Adrenal gland (tissue), 12 donors: ENCODE measurements around the gene EXOC6B. TPM values are rescaled to one million over a fixed set of nuclear protein-coding genes. Genes with fewer than 3 reads are reported as not detected.

ENCODE experiments used
- DNase-seq, 7 donors: peaks; one replicate each; pipeline ENCODE4 v3.0.0-alpha.2; 2019 to 2020
- H3K27ac ChIP-seq, 5 donors: fragments of 200-600 bp; sonication (generic) in 4 of 5; 1 replicate in 3 of 5; 2 replicates in 2 of 5; pipeline versions ENCODE4 v1.5.1 to v1.8.0; 2016 to 2020; ENCODE audit warnings: mild to moderate bottlenecking in 1 of 5
- H3K27me3 ChIP-seq: fragments of 200-600 bp; 2 replicates; pipeline ENCODE4 v1.8.0; 2021
- H3K36me3 ChIP-seq, 2 donors: fragments of 200-600 bp; replicated peaks in 1 of 2; 1 replicate in 1 of 2; 2 replicates in 1 of 2; pipeline versions ENCODE4 v1.5.1 to v1.8.0; 2018 to 2022
- H3K4me1 ChIP-seq, 2 donors: fragments of 200-600 bp; replicated peaks in 1 of 2; 1 replicate in 1 of 2; 2 replicates in 1 of 2; pipeline versions ENCODE4 v1.5.1 to v1.8.0; 2018 to 2021
- H3K4me3 ChIP-seq, 4 donors: fragments of 200-600 bp; sonication (generic) in 3 of 4; one replicate each; pipeline ENCODE4 v1.5.1; 2016 to 2018
- H3K9me3 ChIP-seq, 3 donors: fragments of 200-600 bp; sonication (generic) in 1 of 3; replicated peaks in 1 of 3; 1 replicate in 2 of 3; 2 replicates in 1 of 3; pipeline versions ENCODE4 v1.5.1 to v1.8.0; 2016 to 2021
- CTCF ChIP-seq, 6 experiments: fragments of 450-650 bp in 4 of 6; fragments of 200-600 bp in 2 of 6; sonication (generic) in 1 of 6; IDR thresholded peaks; 1 replicate in 5 of 6; 2 replicates in 1 of 6; pipeline versions ENCODE4 v1.5.1 to v1.8.0; 2016 to 2021; ENCODE audit warnings: antibody characterized with exemption in 6 of 6, mild to moderate bottlenecking in 2 of 6, moderate library complexity in 1 of 6
- POLR2A ChIP-seq, 2 donors: fragments of 450-650 bp; IDR thresholded peaks; one replicate each; pipeline ENCODE4 v1.6.1; 2017; ENCODE audit warnings: antibody characterized with exemption in 2 of 2, mild to moderate bottlenecking in 2 of 2, moderate library complexity in 1 of 2
- WGBS, 4 donors: extraction: QIAGEN DNeasy Blood & Tissue Kit in 2 of 4; methylation state at CpG; one replicate each; pipeline versions ENCODE4 v1.1.5 to v1.1.7; 2013 to 2017; 5-methylcytosine and 5-hydroxymethylcytosine counted together
- intact Hi-C, 2 donors: fragments of 100-400 bp; cut with DNase I; formaldehyde crosslinking; loops; one replicate each; pipeline versions ENCODE4 v1.14.1 to v1.15.0; 2022 to 2023
- polyA plus RNA-seq, 3 donors: library from polyadenylated mRNA; stranded (reverse); fragments of 200-250 nt in 2 of 3; fragments of 350-450 nt in 1 of 3; fragmentation: Illumina TruSeq in 1 of 3; extraction: RNeasy Lipid Tissue Mini Kit (QIAGEN cat#74804) in 1 of 3; gene quantifications; one replicate each; pipeline ENCODE4 v1.2.3, GENCODE V29; 2013 to 2014
- total RNA-seq, 9 donors: library from RNA; depleted of rRNA in 4 of 9; stranded (reverse); fragments of >200 nt in 4 of 9; fragments of 120-200 nt in 1 of 9; fragmentation: NEBNext Ultra II Directional in 1 of 9; extraction: Animal tissue kit (Norgen Biotek cat#: 25700) in 1 of 9; gene quantifications; one replicate each; pipeline versions ENCODE4 v1.1.0 to v1.2.4, GENCODE V29; 2013 to 2023
- donor health status: healthy with polysubstance abuse.
- donor health status: Bipolar disorder and iron deficiency.
- donor health status: DM: yes; HTN: yes; CAD: no.
- donor health status: DM: no; HTN: no; CAD: no.
- donor health status: DM: no; HTN: no; CAD: no.
- donor health status: DM: yes; HTN: yes; CAD: no.

Gene EXOC6B
- total and polyA plus RNA-seq, 12 donors = 6.0 to 92.6 (median 50.6) TPM

GRCh38 chr2:72139874-72140620, 685.8 kb downstream of the EXOC6B start:
- no peak for TF ChIP-seq CTCF (IDR thresholded peaks at IDR 0.05)
- no peak for TF ChIP-seq POLR2A (IDR thresholded peaks at IDR 0.05)

GRCh38 chr2:72139471-72139873, 686.4 kb downstream of the EXOC6B start:
- Histone ChIP-seq H3K27ac (no peak overlapping the region), H3K4me1 (peaks cover under 1 to 12% of the 10 kb centered on the region in 2 donors), H3K9me3 (no peaks in the 10 kb centered on the region), H3K4me3 (no peak overlapping the region), H3K36me3 (no peaks in the 10 kb centered on the region), H3K27me3 (peaks cover 11% of the 10 kb centered on the region)
- intact Hi-C loops = no loop called here
- WGBS, 4 donors = 77 to 96% (median 89%) methylated on average over 3 to 8 of the region's 8 CpGs
- TF ChIP-seq POLR2A (IDR thresholded peaks at IDR 0.05) (no peak), CTCF (IDR thresholded peaks at IDR 0.05) (no peak)
- DNase-seq = peak in 3 of 7 donors; percentile 5 to 8 (median 5)

More at GRCh38 chr2:72139874-72140620, 685.8 kb downstream of the EXOC6B start:
- peak in 3 of 7 donors; percentile 12 to 35 (median 14) for DNase-seq
- no peaks in the 10 kb centered on the region for H3K9me3 ChIP-seq
- no peak overlapping the region for H3K4me3 ChIP-seq
- peaks cover 17% of the 10 kb centered on the region for H3K27me3 ChIP-seq
- 60 to 92% (median 76%) methylated on average over 2 to 14 of the region's 14 CpGs for WGBS, 4 donors
- no peaks in the 10 kb centered on the region for H3K36me3 ChIP-seq
- peaks cover 7 to 18% of the 10 kb centered on the region in 2 donors for H3K4me1 ChIP-seq
- intact Hi-C loops = loop anchor here (5.0 to 10.0 kb wide), 2 partner anchors 215 to 593 kb away; no protein-coding TSS in a partner anchor
- H3K27ac ChIP-seq = no peak overlapping the region

GRCh38 chr2:72138921-72139381, 686.9 kb downstream of the EXOC6B start:
- Histone ChIP-seq H3K27ac (no peak overlapping the region), H3K36me3 (no peaks in the 10 kb centered on the region), H3K27me3 (peaks cover 6% of the 10 kb centered on the region), H3K4me1 (peaks cover 0 to 12% of the 10 kb centered on the region in 2 donors), H3K9me3 (no peaks in the 10 kb centered on the region), H3K4me3 (no peak overlapping the region)
- WGBS, 4 donors = 80 to 88% (median 82%) methylated on average over 11 to 14 of the region's 14 CpGs
- TF ChIP-seq CTCF (IDR thresholded peaks at IDR 0.05) = no peak
- TF ChIP-seq POLR2A (IDR thresholded peaks at IDR 0.05) = no peak
- DNase-seq = peak in 2 of 7 donors; percentile 10 to 13
- intact Hi-C loops = no loop called here

- 60 to 73% (median 71%) methylated on average over 4 to 24 of the region's 24 CpGs for WGBS, 4 donors
- TF ChIP-seq POLR2A (IDR thresholded peaks at IDR 0.05) (no peak), CTCF (IDR thresholded peaks at IDR 0.05) (no peak)
Observed at GRCh38 chr2:72138011-72138881, 687.6 kb downstream of the EXOC6B start.

More at GRCh38 chr2:72138011-72138881, 687.6 kb downstream of the EXOC6B start:
- H3K9me3 ChIP-seq = no peaks in the 10 kb centered on the region
- H3K27ac ChIP-seq = no peak overlapping the region
- H3K4me1 ChIP-seq = peaks cover 0 to 7% of the 10 kb centered on the region in 2 donors
- H3K27me3 ChIP-seq = no peaks in the 10 kb centered on the region
- DNase-seq = peak in 2 of 7 donors; percentile 15 to 21
- intact Hi-C loops = no loop called here
- peaks cover 0 to under 1% of the 10 kb centered on the region in 2 donors for H3K36me3 ChIP-seq
- no peak overlapping the region for H3K4me3 ChIP-seq
